ENCODE results near the gene PCDHB6.
"Not testable (repeated sequence)": the region's sequence is repeated elsewhere in the genome, so short reads cannot be mapped to it uniquely, and the experiment has no call there.

The PCDHB6 gene

DNA sequence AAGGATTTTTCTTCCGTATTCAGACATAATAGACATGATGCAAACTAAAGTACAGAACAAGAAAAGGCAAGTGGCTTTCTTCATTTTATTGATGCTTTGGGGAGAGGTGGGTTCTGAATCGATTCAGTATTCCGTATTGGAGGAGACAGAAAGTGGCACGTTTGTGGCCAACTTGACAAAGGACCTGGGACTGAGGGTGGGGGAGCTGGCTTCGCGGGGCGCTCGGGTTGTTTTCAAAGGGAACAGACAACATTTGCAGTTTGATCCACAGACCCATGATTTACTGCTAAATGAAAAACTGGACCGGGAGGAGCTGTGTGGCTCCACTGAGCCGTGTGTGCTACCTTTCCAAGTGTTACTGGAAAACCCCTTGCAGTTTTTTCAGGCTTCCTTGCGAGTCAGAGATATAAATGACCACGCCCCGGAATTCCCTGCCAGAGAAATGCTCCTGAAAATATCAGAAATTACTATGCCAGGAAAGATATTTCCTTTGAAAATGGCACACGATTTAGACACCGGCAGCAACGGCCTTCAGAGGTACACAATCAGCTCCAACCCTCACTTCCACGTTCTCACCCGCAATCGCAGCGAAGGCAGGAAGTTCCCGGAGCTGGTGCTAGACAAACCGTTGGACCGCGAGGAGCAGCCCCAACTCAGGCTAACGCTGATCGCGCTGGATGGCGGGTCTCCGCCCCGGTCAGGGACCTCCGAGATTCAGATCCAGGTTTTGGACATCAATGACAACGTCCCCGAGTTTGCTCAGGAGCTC is 551 bp downstream of the PCDHB6 start:
- DNase-seq (no peak), ATAC-seq (no peak)
- Mint-ChIP-seq H3K27me3 (peaks cover 31% of the 10 kb centered on the region), H3K36me3 (ENCODE audit: low read depth) (peaks cover 10% of the 10 kb centered on the region), H3K27ac (no peak overlapping the region), H3K4me3 (no peak overlapping the region), H3K4me1 (peaks cover 1% of the 10 kb centered on the region), H3K9me3 (peaks cover 16% of the 10 kb centered on the region)

GRCh38 chr5:141150993-141151325 is 1.1 kb downstream of the PCDHB6 start:
- Mint-ChIP-seq H3K4me3 (no peak overlapping the region), H3K27me3 (peaks cover 31% of the 10 kb centered on the region), H3K9me3 (peaks cover 16% of the 10 kb centered on the region)

GRCh38 chr5:141151632-141152031 is 1.8 kb downstream of the PCDHB6 start:
- H3K36me3 Mint-ChIP-seq (ENCODE audit: low read depth) = peaks cover 10% of the 10 kb centered on the region
- H3K4me3 Mint-ChIP-seq, H3K4me1 Mint-ChIP-seq, H3K27ac Mint-ChIP-seq, DNase-seq, ATAC-seq: not testable (repeated sequence)
- peaks cover 35% of the 10 kb centered on the region for H3K27me3 Mint-ChIP-seq
- peaks cover 21% of the 10 kb centered on the region for H3K9me3 Mint-ChIP-seq

More at GRCh38 chr5:141150993-141151325, 1.1 kb downstream of the PCDHB6 start:
- H3K36me3 Mint-ChIP-seq (ENCODE audit: low read depth) = peaks cover 10% of the 10 kb centered on the region
- DNase-seq (no peak), ATAC-seq (no peak)
- no peak overlapping the region for H3K27ac Mint-ChIP-seq
- H3K4me1 Mint-ChIP-seq = peaks cover 1% of the 10 kb centered on the region

- peaks cover 11% of the 10 kb centered on the region for H3K36me3 Mint-ChIP-seq (ENCODE audit: low read depth)
- H3K9me3 Mint-ChIP-seq = peaks cover 23% of the 10 kb centered on the region
- not testable (repeated sequence) for DNase-seq, ATAC-seq, H3K27ac Mint-ChIP-seq, H3K4me3 Mint-ChIP-seq, H3K4me1 Mint-ChIP-seq
- H3K27me3 Mint-ChIP-seq = peaks cover 40% of the 10 kb centered on the region
Observed at GRCh38 chr5:141152096-141152495, 2.2 kb downstream of the PCDHB6 start.

- DNase-seq = no peak
- H3K4me3 Mint-ChIP-seq = no peak overlapping the region
Observed at GRCh38 chr5:141155540-141156374, 5.9 kb downstream of the PCDHB6 start.

DNA sequence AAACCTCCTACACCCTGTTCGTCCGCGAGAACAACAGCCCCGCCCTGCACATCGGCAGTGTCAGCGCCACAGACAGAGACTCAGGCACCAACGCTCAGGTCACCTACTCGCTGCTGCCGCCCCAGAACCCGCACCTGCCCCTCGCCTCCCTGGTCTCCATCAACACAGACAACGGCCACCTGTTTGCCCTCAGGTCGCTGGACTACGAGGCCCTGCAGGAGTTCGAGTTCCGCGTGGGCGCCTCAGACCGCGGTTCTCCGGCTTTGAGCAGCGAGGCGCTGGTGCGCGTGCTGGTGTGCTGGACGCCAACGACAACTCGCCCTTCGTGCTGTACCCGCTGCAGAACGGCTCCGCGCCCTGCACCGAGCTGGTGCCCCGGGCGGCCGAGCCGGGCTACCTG is 7.5 kb downstream of the PCDHB6 start:
- H3K27ac Mint-ChIP-seq; ATAC-seq; DNase-seq; H3K4me1 Mint-ChIP-seq; H3K4me3 Mint-ChIP-seq; H3K36me3 Mint-ChIP-seq (ENCODE audit: low read depth): not testable (repeated sequence)
- peaks cover 38% of the 10 kb centered on the region for H3K27me3 Mint-ChIP-seq
- peaks cover 12% of the 10 kb centered on the region for H3K9me3 Mint-ChIP-seq

More at GRCh38 chr5:141155540-141156374, 5.9 kb downstream of the PCDHB6 start:
- Mint-ChIP-seq H3K4me1 (no peaks in the 10 kb centered on the region), H3K36me3 (ENCODE audit: low read depth) (peaks cover 12% of the 10 kb centered on the region), H3K27me3 (peaks cover 42% of the 10 kb centered on the region), H3K27ac (no peak overlapping the region), H3K9me3 (peaks cover 17% of the 10 kb centered on the region)
- no peak for ATAC-seq

- peaks cover 12% of the 10 kb centered on the region for H3K9me3 Mint-ChIP-seq
- not testable (repeated sequence) for ATAC-seq
Observed at GRCh38 chr5:141157901-141158300, 8.0 kb downstream of the PCDHB6 start.

GRCh38 chr5:141172381-141173204 is 22.7 kb downstream of the PCDHB6 start, which contains the start of gene PCDHB7:
Gene PCDHB7 (plus strand): TSS chr5:141172644. CDS start chr5:141172836, 192 bp downstream.
- Mint-ChIP-seq H3K36me3 (ENCODE audit: low read depth) (peaks cover 5% of the 10 kb centered on the region), H3K4me3 (no peak within 1 kb of the TSS), H3K27ac (no peak within 1 kb of the TSS), H3K4me1 (no peaks in the 10 kb centered on the region), H3K9me3 (peaks cover 24% of the 10 kb centered on the region), H3K27me3 (peaks cover 38% of the 10 kb centered on the region)
- DNase-seq (peak; percentile 19), ATAC-seq (no peak)

More at GRCh38 chr5:141157901-141158300, 8.0 kb downstream of the PCDHB6 start:
- not testable (repeated sequence) for H3K4me3 Mint-ChIP-seq; H3K36me3 Mint-ChIP-seq (ENCODE audit: low read depth); H3K4me1 Mint-ChIP-seq; DNase-seq; H3K27ac Mint-ChIP-seq
- H3K27me3 Mint-ChIP-seq = peaks cover 36% of the 10 kb centered on the region

- H3K4me1 Mint-ChIP-seq; DNase-seq; H3K36me3 Mint-ChIP-seq (ENCODE audit: low read depth); ATAC-seq; H3K27ac Mint-ChIP-seq; H3K4me3 Mint-ChIP-seq: not testable (repeated sequence)
- peaks cover 13% of the 10 kb centered on the region for H3K9me3 Mint-ChIP-seq
- peaks cover 23% of the 10 kb centered on the region for H3K27me3 Mint-ChIP-seq
Observed at GRCh38 chr5:141174291-141175104, 24.6 kb downstream of the PCDHB6 start.

DNA sequence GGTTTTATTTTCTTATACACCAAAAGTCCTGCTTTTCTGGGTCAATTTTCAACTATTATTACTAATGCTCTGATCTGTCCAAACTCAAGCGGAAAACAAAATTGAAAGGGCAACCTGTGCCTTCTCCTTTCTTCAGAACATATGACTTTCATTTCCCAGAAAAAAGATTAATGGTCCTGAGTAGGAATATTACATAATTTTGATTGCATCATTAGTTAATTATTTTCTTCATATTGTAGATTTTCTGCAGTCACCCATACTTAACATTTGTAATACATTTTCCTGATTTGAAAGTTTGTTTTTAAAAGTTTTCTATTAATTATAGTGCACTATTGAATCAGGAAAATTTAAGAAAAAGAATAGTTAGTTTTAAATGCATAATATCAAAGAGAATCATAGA is 26.1 kb downstream of the PCDHB6 start:
- peaks cover 5% of the 10 kb centered on the region for H3K36me3 Mint-ChIP-seq (ENCODE audit: low read depth)
- no peak overlapping the region for H3K4me3 Mint-ChIP-seq
- no peak for ATAC-seq
- DNase-seq = no peak
- peaks cover 24% of the 10 kb centered on the region for H3K27me3 Mint-ChIP-seq
- H3K4me1 Mint-ChIP-seq = no peaks in the 10 kb centered on the region
- H3K27ac Mint-ChIP-seq = no peak overlapping the region
- peaks cover 20% of the 10 kb centered on the region for H3K9me3 Mint-ChIP-seq

GRCh38 chr5:141177577-141178191 is 27.8 kb downstream of the PCDHB6 start, which contains the start of gene PCDHB8:
Gene PCDHB8 (plus strand): TSS chr5:141177790. CDS start chr5:141178035, 245 bp downstream.
- H3K4me1 Mint-ChIP-seq; DNase-seq; H3K36me3 Mint-ChIP-seq (ENCODE audit: low read depth); H3K4me3 Mint-ChIP-seq; H3K27ac Mint-ChIP-seq; ATAC-seq: not testable (repeated sequence)
- H3K27me3 Mint-ChIP-seq = peaks cover 33% of the 10 kb centered on the region
- peaks cover 22% of the 10 kb centered on the region for H3K9me3 Mint-ChIP-seq

DNA sequence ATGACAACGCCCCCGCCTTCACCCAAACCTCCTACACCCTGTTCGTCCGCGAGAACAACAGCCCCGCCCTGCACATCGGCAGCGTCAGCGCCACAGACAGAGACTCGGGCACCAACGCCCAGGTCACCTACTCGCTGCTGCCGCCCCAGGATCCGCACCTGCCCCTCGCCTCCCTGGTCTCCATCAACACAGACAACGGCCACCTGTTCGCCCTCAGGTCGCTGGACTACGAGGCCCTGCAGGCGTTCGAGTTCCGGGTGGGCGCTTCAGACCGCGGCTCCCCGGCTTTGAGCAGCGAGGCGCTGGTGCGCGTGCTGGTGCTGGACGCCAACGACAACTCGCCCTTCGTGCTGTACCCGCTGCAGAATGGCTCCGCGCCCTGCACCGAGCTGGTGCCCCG is 29.5 kb downstream of the PCDHB6 start:
- Mint-ChIP-seq H3K9me3 (peaks cover 25% of the 10 kb centered on the region), H3K27me3 (peaks cover 30% of the 10 kb centered on the region)
- H3K36me3 Mint-ChIP-seq (ENCODE audit: low read depth); H3K4me3 Mint-ChIP-seq; ATAC-seq; H3K27ac Mint-ChIP-seq; H3K4me1 Mint-ChIP-seq; DNase-seq: not testable (repeated sequence)

DNA sequence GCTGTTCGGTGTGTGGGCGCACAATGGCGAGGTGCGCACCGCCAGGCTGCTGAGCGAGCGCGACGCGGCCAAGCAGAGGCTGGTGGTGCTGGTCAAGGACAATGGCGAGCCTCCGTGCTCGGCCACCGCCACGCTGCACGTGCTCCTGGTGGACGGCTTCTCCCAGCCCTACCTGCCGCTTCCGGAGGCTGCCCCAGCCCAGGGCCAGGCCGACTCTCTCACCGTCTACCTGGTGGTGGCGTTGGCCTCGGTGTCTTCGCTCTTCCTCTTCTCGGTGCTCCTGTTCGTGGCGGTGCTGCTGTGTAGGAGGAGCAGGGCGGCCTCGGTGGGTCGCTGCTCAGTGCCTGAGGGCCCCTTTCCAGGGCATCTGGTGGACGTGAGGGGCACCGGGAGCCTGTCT is 30.0 kb downstream of the PCDHB6 start:
- H3K9me3 Mint-ChIP-seq = peaks cover 29% of the 10 kb centered on the region
- not testable (repeated sequence) for H3K27ac Mint-ChIP-seq; DNase-seq; ATAC-seq; H3K36me3 Mint-ChIP-seq (ENCODE audit: low read depth); H3K4me3 Mint-ChIP-seq; H3K4me1 Mint-ChIP-seq
- peaks cover 35% of the 10 kb centered on the region for H3K27me3 Mint-ChIP-seq

All from activated naive CD8-positive, alpha-beta T cell treated with anti-CD3 and anti-CD28 coated beads, Interleukin-2, amount 50 U/mL, for 24 hours (primary cell).